GM18511 (cell line): Measurements from ENCODE around the gene MED28.
A peak's percentile ranks its signal among the peaks of the same experiment; 100 is the strongest.
"Not testable (repeated sequence)": the region's sequence is repeated elsewhere in the genome, so short reads cannot be mapped to it uniquely, and the experiment has no call there.

Experiments
- ATAC-seq: cut with Tn5 transposase; IDR thresholded peaks from one replicate; pipeline ENCODE4 v1.9.1; 2021; ENCODE audit warnings: mild to moderate bottlenecking, moderate library complexity; ENCODE audit not compliant: unreplicated experiment

The MED28 gene

GRCh38 chr4:17614416-17615299 is at the start of gene MED28:
TSS of gene MED28 (plus strand) at chr4:17614641. CDS start at chr4:17614655, 14 bp downstream.
- peak; percentile 96 for ATAC-seq

- ATAC-seq: no peak
These were observed 48.6 kb upstream of the MED28 start for GRCh38 chr4:17565846-17566245.

- ATAC-seq: no peak
These were observed 47.2 kb upstream of the MED28 start for GRCh38 chr4:17567271-17567670.

- no peak for ATAC-seq
These were observed 40.2 kb upstream of the MED28 start for GRCh38 chr4:17574206-17574605.

GRCh38 chr4:17575177-17575576 is 39.3 kb upstream of the MED28 start:
- ATAC-seq: not testable (repeated sequence)

- ATAC-seq: peak; percentile 85
These were observed 37.3 kb upstream of the MED28 start, which contains the start of gene LAP3 for GRCh38 chr4:17576932-17577664. TSS of gene LAP3 (plus strand) at chr4:17577198. CDS start at chr4:17577466, 268 bp downstream.

GRCh38 chr4:17577665-17578481 is 36.6 kb upstream of the MED28 start:
- ATAC-seq: peak; percentile 21

- ATAC-seq: peak; percentile 33
These were observed 36.0 kb upstream of the MED28 start for GRCh38 chr4:17578482-17578891.

GRCh38 chr4:17580969-17581368 is 33.5 kb upstream of the MED28 start:
- ATAC-seq: no peak

- no peak for ATAC-seq
These were observed 31.2 kb upstream of the MED28 start for GRCh38 chr4:17583276-17583675.

GRCh38 chr4:17583941-17584340 is 30.5 kb upstream of the MED28 start:
- no peak for ATAC-seq

GRCh38 chr4:17584521-17585213 is 29.8 kb upstream of the MED28 start:
- ATAC-seq: no peak

- no peak for ATAC-seq
These were observed 27.2 kb upstream of the MED28 start for GRCh38 chr4:17587094-17587822.

- ATAC-seq: no peak
These were observed 25.1 kb upstream of the MED28 start for GRCh38 chr4:17589355-17589754.

- peak; percentile 96 for ATAC-seq
These were observed 18.9 kb upstream of the MED28 start for GRCh38 chr4:17595471-17596005.

GRCh38 chr4:17597517-17597916 is 16.9 kb upstream of the MED28 start:
- no peak for ATAC-seq

- no peak for ATAC-seq
These were observed 14.6 kb upstream of the MED28 start for GRCh38 chr4:17599826-17600225.

- no peak for ATAC-seq
These were observed 9.2 kb upstream of the MED28 start for GRCh38 chr4:17605236-17605635.

GRCh38 chr4:17613761-17614415 is 553 bp upstream of the MED28 start:
- ATAC-seq: peak; percentile 58
